ENCODE results near the gene TSPO2. TPM values are rescaled to one million over a fixed set of nuclear protein-coding genes. Genes with fewer than 3 reads are reported as not detected.

Gene TSPO2
- total and polyA plus RNA-seq, 2 of the 13 experiments (the other 11 are each of a cell fraction or from before 2014, with no cell fraction given) = 0.55 TPM; not detected in 1

GRCh38 chr6:41073203-41073967 lies 31.1 kb downstream of the TSPO2 start (continued):
- TF ChIP-seq ZNF275 (CRISPR knock-in tag; IDR thresholded peaks at IDR 0.05; ENCODE audit: borderline replicate concordance) (0 out of 2 replicates have a peak, but pooled peaks have one; percentile 9), ELF1 (CRISPR knock-in tag; IDR thresholded peaks at IDR 0.05) (peak; percentile 41; the same call in 1 of the 2 replicates), ZXDC (CRISPR knock-in tag; IDR thresholded peaks at IDR 0.05) (0 out of 2 replicates have a peak, but pooled peaks have one; percentile 63), ZBTB44 (CRISPR knock-in tag; IDR thresholded peaks at IDR 0.05) (no peak), ZNF33A (CRISPR knock-in tag; IDR thresholded peaks at IDR 0.05; ENCODE audit: borderline replicate concordance) (no peak; the same call in 1 of the 2 replicates), MXD1 (CRISPR knock-in tag; IDR thresholded peaks at IDR 0.05) (no peak; the same call in 1 of the 2 replicates), MAFG (CRISPR knock-in tag; IDR thresholded peaks at IDR 0.05) (no peak), ZNF260 (CRISPR knock-in tag; IDR thresholded peaks at IDR 0.05; ENCODE audit: borderline replicate concordance, low read depth) (no peak), ZNF503 (CRISPR knock-in tag; IDR thresholded peaks at IDR 0.05) (peak; percentile 56), ZNF775 (CRISPR knock-in tag; IDR thresholded peaks at IDR 0.05; ENCODE audit: borderline replicate concordance) (no peak; the same call in 1 of the 2 replicates), CENPX (CRISPR knock-in tag; IDR thresholded peaks at IDR 0.05) (no peak), SUZ12 (IDR thresholded peaks at IDR 0.05; ENCODE audit: low read depth, low read length) (no peak), FOXJ3 (CRISPR knock-in tag; IDR thresholded peaks at IDR 0.05; ENCODE audit: borderline replicate concordance) (no peak), PRMT3 (CRISPR knock-in tag; IDR thresholded peaks at IDR 0.05; ENCODE audit: borderline replicate concordance, low read depth) (no peak), REL (CRISPR knock-in tag; conservative IDR thresholded peaks at IDR 0.05) (no peak), ZNF660 (CRISPR knock-in tag; IDR thresholded peaks at IDR 0.05; ENCODE audit: borderline replicate concordance, low read depth) (no peak), ZNF615 (CRISPR knock-in tag; IDR thresholded peaks at IDR 0.05; ENCODE audit: borderline replicate concordance) (no peak), ZNF703 (CRISPR knock-in tag; IDR thresholded peaks at IDR 0.05; ENCODE audit: borderline replicate concordance) (no peak; the same call in 1 of the 2 replicates)

Measured in HepG2 (cell line).